WERI-Rb-1 (cell line): Measurements from ENCODE around the gene UBASH3A.

Experiments
- DNase-seq: peaks from one replicate; pipeline ENCODE4 v3.0.0-alpha.2; 2020
- H3K27ac ChIP-seq: fragments of 250-450 bp; sonication (Bioruptor Pico); 2 replicates; pipeline ENCODE4 v1.5.1; 2020; ENCODE audit warnings: mild to moderate bottlenecking, moderate library complexity
- H3K27me3 ChIP-seq: fragments of 250-450 bp; sonication (Bioruptor Pico); 2 replicates; pipeline ENCODE4 v1.5.1; 2021; ENCODE audit warnings: mild to moderate bottlenecking, low read depth, moderate library complexity; ENCODE audit not compliant: insufficient read depth, severe bottlenecking
- H3K36me3 ChIP-seq: fragments of 250-450 bp; sonication (Bioruptor Pico); 2 replicates; pipeline ENCODE4 v1.5.1; 2020; ENCODE audit warnings: mild to moderate bottlenecking, moderate library complexity
- H3K4me3 ChIP-seq: 2 replicates; pipeline ENCODE4 v1.5.1; 2011; ENCODE audit warnings: low read depth, mild to moderate bottlenecking, control low read depth, low read length
- H3K9me3 ChIP-seq: fragments of 250-450 bp; sonication (Bioruptor Pico); 2 replicates; pipeline ENCODE4 v1.5.1; 2021; ENCODE audit warnings: mild to moderate bottlenecking, moderate library complexity; ENCODE audit not compliant: severe bottlenecking
- CTCF ChIP-seq: IDR thresholded peaks from 2 replicates; pipeline ENCODE4 v1.5.1; 2011; ENCODE audit warnings: low read depth, mild to moderate bottlenecking, control low read depth, inconsistent platforms, low read length

UBASH3A gene

DNA sequence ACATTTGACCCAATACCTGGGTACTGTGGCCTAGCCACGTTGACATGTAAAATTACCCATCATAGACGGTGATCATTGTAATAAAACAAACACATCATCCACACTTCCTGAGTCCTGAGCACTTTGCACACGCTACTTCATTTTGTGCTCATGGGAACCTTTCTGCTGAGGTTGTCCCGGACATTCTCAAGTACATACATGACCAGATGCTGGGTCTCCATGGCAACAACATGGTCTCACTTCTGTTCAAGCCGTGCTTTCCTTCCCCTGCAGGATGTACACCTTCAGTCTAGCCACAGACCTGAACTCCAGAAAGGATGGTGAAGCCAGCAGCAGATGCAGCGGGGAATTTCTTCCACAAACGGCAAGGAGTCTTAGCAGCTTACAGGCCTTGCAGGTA is 22.7 kb downstream of the UBASH3A start:
- Histone ChIP-seq H3K4me3 (no peak overlapping the region), H3K36me3 (no peaks in the 10 kb centered on the region), H3K9me3 (no peaks in the 10 kb centered on the region), H3K27me3 (no peaks in the 10 kb centered on the region), H3K27ac (no peak overlapping the region)
- no peak for TF ChIP-seq CTCF
- no peak for DNase-seq

DNA sequence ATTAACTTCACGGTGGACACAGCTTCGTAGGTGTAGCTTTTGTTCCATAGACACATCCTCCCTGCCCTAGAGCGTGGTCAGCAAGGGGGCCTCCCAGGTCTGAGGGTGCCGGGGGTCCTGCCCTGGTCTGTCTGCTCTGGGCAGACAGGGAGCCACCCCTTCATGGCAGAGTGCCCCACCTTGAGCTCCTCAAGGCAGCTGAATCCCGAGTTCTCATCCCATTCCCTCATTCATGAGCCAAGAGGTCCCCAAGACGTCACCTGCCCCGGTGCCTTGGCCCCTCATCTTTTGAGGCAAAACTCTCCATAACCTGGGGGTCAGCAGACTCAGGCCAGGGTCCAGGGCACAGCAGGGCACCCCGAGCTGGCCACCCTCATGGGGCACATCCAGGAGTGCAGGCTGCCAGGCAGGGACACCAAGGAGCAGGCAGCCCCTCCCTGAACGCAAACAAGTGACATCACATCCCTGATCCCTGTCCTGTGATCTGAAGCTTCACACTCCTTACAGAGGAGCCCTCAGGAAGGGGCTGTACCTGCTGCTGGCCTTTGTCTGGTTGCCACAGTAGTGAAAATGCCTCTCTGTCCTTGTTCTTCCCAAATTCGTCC is 23.3 kb downstream of the UBASH3A start:
- no peak overlapping the region for H3K4me3 ChIP-seq
- no peak for DNase-seq
- H3K27me3 ChIP-seq = no peaks in the 10 kb centered on the region
- peaks cover 1% of the 10 kb centered on the region for H3K9me3 ChIP-seq
- no peaks in the 10 kb centered on the region for H3K36me3 ChIP-seq
- H3K27ac ChIP-seq = no peak overlapping the region
- TF ChIP-seq CTCF = no peak

GRCh38 chr21:42427809-42428419 is 24.2 kb downstream of the UBASH3A start:
- peaks cover 11% of the 10 kb centered on the region for H3K9me3 ChIP-seq
- TF ChIP-seq CTCF = no peak
- H3K27ac ChIP-seq = no peak overlapping the region
- DNase-seq = no peak
- H3K4me3 ChIP-seq = no peak overlapping the region
- H3K27me3 ChIP-seq = no peaks in the 10 kb centered on the region
- H3K36me3 ChIP-seq = no peaks in the 10 kb centered on the region

- peaks cover 13% of the 10 kb centered on the region for H3K9me3 ChIP-seq
- H3K27ac ChIP-seq = no peak overlapping the region
- H3K27me3 ChIP-seq = no peaks in the 10 kb centered on the region
- H3K4me3 ChIP-seq = no peak overlapping the region
- no peaks in the 10 kb centered on the region for H3K36me3 ChIP-seq
- no peak for DNase-seq
- no peak for TF ChIP-seq CTCF
Measured at GRCh38 chr21:42429021-42429420, 25.3 kb downstream of the UBASH3A start.

- no peaks in the 10 kb centered on the region for H3K27me3 ChIP-seq
- H3K27ac ChIP-seq = no peak overlapping the region
- no peak for TF ChIP-seq CTCF
- no peak overlapping the region for H3K4me3 ChIP-seq
- no peak for DNase-seq
- H3K36me3 ChIP-seq = no peaks in the 10 kb centered on the region
- peaks cover 15% of the 10 kb centered on the region for H3K9me3 ChIP-seq
Measured at GRCh38 chr21:42429856-42430255, 26.2 kb downstream of the UBASH3A start.

GRCh38 chr21:42430521-42430920 is 26.8 kb downstream of the UBASH3A start:
- Histone ChIP-seq H3K9me3 (peaks cover 15% of the 10 kb centered on the region), H3K27ac (no peak overlapping the region), H3K4me3 (no peak overlapping the region), H3K27me3 (peaks cover 3% of the 10 kb centered on the region), H3K36me3 (no peaks in the 10 kb centered on the region)
- DNase-seq = no peak
- TF ChIP-seq CTCF = no peak
